ENCODE results near the gene SLC25A40. TPM values are rescaled to one million over a fixed set of nuclear protein-coding genes. Genes with fewer than 3 reads are reported as not detected.

Gene SLC25A40
- total and polyA plus RNA-seq, 7 donors = 9.6 to 46.8 (median 17.4) TPM

GRCh38 chr7:87885018-87885417 is 8.9 kb upstream of the SLC25A40 start:
- Histone ChIP-seq H3K27me3 (no peaks in the 10 kb centered on the region), H3K9me3 (no peaks in the 10 kb centered on the region), H3K36me3 (peaks cover 0 to 14% (median 0%) of the 10 kb centered on the region in 4 donors), H3K4me1 (no peaks in the 10 kb centered on the region), H3K27ac (no peak overlapping the region), H3K4me3 (no peak overlapping the region)
- intact Hi-C loops (cut with DNase I) = loop anchor here (5.0 kb wide), 1 partner anchor 88 kb away; no protein-coding TSS in a partner anchor
- no peak for DNase-seq
- 81 to 91% methylated on average over 2 of the region's 2 CpGs for WGBS, 2 donors
- TF ChIP-seq EP300 (IDR thresholded peaks at IDR 0.05) (no peak), CTCF (IDR thresholded peaks at IDR 0.05) (no peak), POLR2A (IDR thresholded peaks at IDR 0.05) (no peak), POLR2AphosphoS5 (IDR thresholded peaks at IDR 0.05) (no peak)

GRCh38 chr7:87882151-87882937 is 6.2 kb upstream of the SLC25A40 start:
- intact Hi-C loops (cut with DNase I) = no loop called here

GRCh38 chr7:87878208-87878735 is 2.1 kb upstream of the SLC25A40 start:
- TF ChIP-seq EP300 (IDR thresholded peaks at IDR 0.05) = no peak
- DNase-seq = no peak
- no peak overlapping the region for H3K27ac ChIP-seq
- H3K36me3 ChIP-seq = no peaks in the 10 kb centered on the region
- no peaks in the 10 kb centered on the region for H3K9me3 ChIP-seq
- H3K27me3 ChIP-seq = no peaks in the 10 kb centered on the region
- intact Hi-C loops (cut with DNase I) = loop anchor here (5.0 kb wide), 2 partner anchors 54 to 726 kb away; partner anchors contain the start of genes ADAM22 and DMTF1
- H3K4me3 ChIP-seq = no peak overlapping the region
- H3K4me1 ChIP-seq = peaks cover 3 to 31% (median 22%) of the 10 kb centered on the region in 4 donors
- 49 to 67% methylated on average over 3 of the region's 3 CpGs for WGBS, 2 donors

More at GRCh38 chr7:87882151-87882937, 6.2 kb upstream of the SLC25A40 start:
- H3K9me3 ChIP-seq = no peaks in the 10 kb centered on the region
- TF ChIP-seq EP300 (IDR thresholded peaks at IDR 0.05) (no peak), POLR2AphosphoS5 (IDR thresholded peaks at IDR 0.05) (no peak), POLR2A (IDR thresholded peaks at IDR 0.05) (no peak), CTCF (IDR thresholded peaks at IDR 0.05) (no peak)
- peaks cover 0 to 3% (median 0%) of the 10 kb centered on the region in 4 donors for H3K36me3 ChIP-seq
- 94 to 95% methylated on average over 4 of the region's 4 CpGs for WGBS, 2 donors
- H3K4me3 ChIP-seq = no peak overlapping the region
- H3K27me3 ChIP-seq = no peaks in the 10 kb centered on the region
- DNase-seq = no peak
- peaks cover 0 to 13% (median 9%) of the 10 kb centered on the region in 4 donors for H3K4me1 ChIP-seq
- no peak overlapping the region for H3K27ac ChIP-seq

- 3 to 7% methylated on average over 10 of the region's 10 CpGs for WGBS, 2 donors
- Histone ChIP-seq H3K4me3 (peak overlapping the region; percentile 77 to 89 (median 87)), H3K36me3 (no peaks in the 10 kb centered on the region), H3K4me1 (peaks cover 3 to 31% (median 22%) of the 10 kb centered on the region in 4 donors), H3K27ac (peak overlapping the region; percentile 89 to 96 (median 94)), H3K9me3 (peaks cover 0 to 4% (median 0%) of the 10 kb centered on the region in 4 donors), H3K27me3 (no peaks in the 10 kb centered on the region)
- TF ChIP-seq POLR2AphosphoS5 (IDR thresholded peaks at IDR 0.05) (no peak), POLR2A (IDR thresholded peaks at IDR 0.05) (no peak)
- intact Hi-C loops (cut with DNase I) = loop anchor here (5.0 kb wide), 2 partner anchors 55 to 725 kb away; partner anchors contain the start of genes ADAM22 and DMTF1
- no peak for DNase-seq
These were observed 1.3 kb upstream of the SLC25A40 start for GRCh38 chr7:87877366-87878040.

- Histone ChIP-seq H3K27me3 (no peaks in the 10 kb centered on the region), H3K4me1 (peaks cover 3 to 31% (median 22%) of the 10 kb centered on the region in 4 donors), H3K9me3 (peaks cover 0 to 5% (median 1%) of the 10 kb centered on the region in 4 donors), H3K27ac (peak overlapping the region; percentile 89 to 96 (median 94)), H3K4me3 (peak overlapping the region; percentile 77 to 89 (median 87)), H3K36me3 (no peaks in the 10 kb centered on the region)
- 0% methylated on average over 27 of the region's 27 CpGs for WGBS, 2 donors
- DNase-seq = peak; percentile 78
- intact Hi-C loops (cut with DNase I) = loop anchor here (5.0 kb wide), 2 partner anchors 55 to 725 kb away; partner anchors contain the start of genes ADAM22 and DMTF1
- no peak for TF ChIP-seq CTCF (IDR thresholded peaks at IDR 0.05)
- no peak for TF ChIP-seq EP300 (IDR thresholded peaks at IDR 0.05)
- no peak for TF ChIP-seq POLR2AphosphoS5 (IDR thresholded peaks at IDR 0.05)
These were observed 692 bp upstream of the SLC25A40 start for GRCh38 chr7:87876869-87877234.

Measured in sigmoid colon (tissue), 7 donors.